GM12878 (cell line): ENCODE data around the gene CKLF. TPM values are rescaled to one million over a fixed set of nuclear protein-coding genes. Genes with fewer than 3 reads are reported as not detected.

Experiments used
- ATAC-seq: fragments of 200-7000 bp; cut with Tn5 transposase; 3 replicates; pipeline ENCODE4 v1.9.1; 2020; ENCODE audit warnings: mild to moderate bottlenecking, moderate library complexity
- BruUV-seq: library from RNA; stranded (reverse); fragments of 400-500 nt; replicated peaks from 2 replicates; lab custom pipeline; 2021; lab: Mats Ljungman, UMichigan
- CTCF ChIA-PET: fragments of 300-600 bp; sonication (Branson Sonifier 250); formaldehyde crosslinking; extraction: SDS; loops from one replicate; lab custom pipeline; 2021; ENCODE audit warnings: inconsistent platforms; lab: Yijun Ruan, JAX
- POLR2A ChIA-PET: fragments of 350-600 bp; formaldehyde crosslinking; extraction: SDS; loops from one replicate; lab custom pipeline; 2021; ENCODE audit warnings: inconsistent platforms; lab: Charles Lee
- RAD21 ChIA-PET: fragments of 300-600 bp; sonication (Branson Sonifier 250); formaldehyde crosslinking; loops from one replicate; lab custom pipeline; 2023; ENCODE audit warnings: antibody characterized with exemption; ENCODE audit not compliant: unreplicated experiment; lab: Charles Lee
- SMC1A ChIA-PET: fragments of 300-600 bp; sonication (Branson Sonifier 250); formaldehyde crosslinking; loops from one replicate; lab custom pipeline; 2023; ENCODE audit not compliant: unreplicated experiment, uncharacterized antibody; lab: Charles Lee
- DNase-seq: peaks from one replicate; pipeline ENCODE4 v3.0.0-alpha.2; 2011; ENCODE audit warnings: low read depth, low spot score
- FAIRE-seq: peaks from 3 replicates; lab custom pipeline; 2011; peaks lifted over from hg19 to GRCh38; lab: Jason Lieb, UNC
- H2AFZ ChIP-seq: 2 replicates; pipeline ENCODE4 v1.6.0; 2011; ENCODE audit warnings: low read depth, low read length, control low read depth; ENCODE audit not compliant: control insufficient read depth
- H3K27ac ChIP-seq: 2 replicates; pipeline ENCODE4 v1.5.1; 2011; ENCODE audit warnings: control low read depth; ENCODE audit not compliant: control insufficient read depth, insufficient read depth
- H3K27me3 ChIP-seq, 2 experiments: replicated peaks in 1 of 2; 2 replicates each; pipeline versions ENCODE4 v1.6.0 to v1.6.1; 2011; ENCODE audit warnings: low read length in 1 of 2; ENCODE audit not compliant: control insufficient read depth in 2 of 2, insufficient read depth in 2 of 2
- H3K36me3 ChIP-seq, 2 experiments: 2 replicates each; pipeline ENCODE4 v1.5.1; 2011; ENCODE audit warnings: low read length in 1 of 2; ENCODE audit not compliant: control insufficient read depth in 2 of 2, insufficient read depth in 2 of 2
- H3K4me1 ChIP-seq: 2 replicates; pipeline ENCODE4 v1.6.1; 2011; ENCODE audit warnings: mild to moderate bottlenecking, low read length, moderate library complexity, mixed read lengths; ENCODE audit not compliant: control insufficient read depth, insufficient read depth
- H3K4me2 ChIP-seq: 2 replicates; pipeline ENCODE4 v1.6.0; 2011; ENCODE audit warnings: control low read depth; ENCODE audit not compliant: control insufficient read depth, insufficient read depth
- H3K4me3 ChIP-seq: fragments of 200-600 bp; sonication (generic); 2 replicates; pipeline ENCODE4 v1.5.1; 2016
- H3K79me2 ChIP-seq: 2 replicates; pipeline ENCODE4 v1.6.0; 2011; ENCODE audit warnings: low read length; ENCODE audit not compliant: control insufficient read depth, insufficient read depth
- H3K9ac ChIP-seq: 2 replicates; pipeline ENCODE4 v1.8.0; 2011; ENCODE audit warnings: low read length, control low read depth, mixed read lengths; ENCODE audit not compliant: control insufficient read depth, insufficient read depth
- H3K9me3 ChIP-seq: replicated peaks from 3 replicates; pipeline ENCODE4 v1.5.1; 2011; ENCODE audit warnings: mild to moderate bottlenecking, low read length; ENCODE audit not compliant: control insufficient read depth, insufficient read depth
- H4K20me1 ChIP-seq: 2 replicates; pipeline ENCODE4 v1.6.0; 2011; ENCODE audit not compliant: control insufficient read depth, insufficient read depth
- CUX1 ChIP-seq: IDR thresholded peaks from 2 replicates; pipeline ENCODE4 v1.6.1; 2012; ENCODE audit warnings: improper control_type of control experiment, low read depth, low read length; ENCODE audit not compliant: insufficient replicate concordance
- FOS ChIP-seq: IDR thresholded peaks from 3 replicates; pipeline ENCODE4 v1.6.1; 2011; ENCODE audit warnings: borderline replicate concordance; ENCODE audit not compliant: insufficient read length; ENCODE audit errors: extremely low read depth
- PKNOX1 ChIP-seq: fragments of 450-650 bp; IDR thresholded peaks from 2 replicates; pipeline ENCODE4 v1.6.1; 2016; ENCODE audit warnings: mild to moderate bottlenecking
- POLR2AphosphoS2 ChIP-seq: IDR thresholded peaks from 2 replicates; pipeline ENCODE4 v1.6.1; 2011; ENCODE audit warnings: low read depth, mild to moderate bottlenecking, low read length, improper control_type of control experiment, moderate library complexity
- RAD21 ChIP-seq: IDR thresholded peaks from 2 replicates; pipeline ENCODE4 v1.6.1; 2011; ENCODE audit warnings: mild to moderate bottlenecking, low read depth, low read length, moderate library complexity; ENCODE audit not compliant: insufficient read depth
- USF1 ChIP-seq: IDR thresholded peaks from 2 replicates; pipeline ENCODE4 v1.6.1; 2011; ENCODE audit warnings: borderline replicate concordance, low read depth, mild to moderate bottlenecking, moderate library complexity, mixed read lengths, low read length; ENCODE audit not compliant: insufficient read depth; ENCODE audit errors: extremely low read length
- ZNF274 ChIP-seq: IDR thresholded peaks from one replicate; pipeline ENCODE4 v1.8.0; 2011; ENCODE audit not compliant: insufficient read length, insufficient read depth
- WGBS: methylation state at CpG from one replicate; pipeline ENCODE4 v1.1.6; 2016; ENCODE audit warnings: low lambda C conversion rate; ENCODE audit not compliant: insufficient replicate concordance, insufficient coverage; ENCODE audit errors: missing lambda C conversion rate; 5-methylcytosine and 5-hydroxymethylcytosine counted together
- in situ Hi-C: fragments of 300-500 bp; cut with MboI; formaldehyde crosslinking; loops from 9 replicates; pipeline ENCODE4 v1.14.3; 2018; ENCODE audit warnings: mixed read lengths
- intact Hi-C: fragments of 100-400 bp; cut with micrococcal nuclease; formaldehyde crosslinking; loops from one replicate; pipeline ENCODE4 v1.14.2; 2022; ENCODE audit not compliant: unreplicated experiment
- polyA plus RNA-seq, 11 experiments: library from polyadenylated mRNA; depleted of rRNA in 4 of 11; unstranded in 6 of 11; stranded (reverse) in 5 of 11; fragments of >200 nt; fragmentation: Nextera tagmentation in 4 of 11; fragmentation: Illumina TruSeq in 1 of 11; extraction: Ambion mirVana in 4 of 11; extraction: Trizol in 1 of 11; gene quantifications; 1 replicate in 1 of 11; 2 replicates in 10 of 11; pipeline versions ENCODE4 v1.2.1 to v1.2.3, GENCODE V29; 2011 to 2016; ENCODE audit warnings: inconsistent platforms in 2 of 11, missing spikeins in 2 of 11, low read depth in 1 of 11
- total RNA-seq, 4 experiments: library from RNA; depleted of rRNA in 3 of 4; stranded (reverse); fragments of >200 nt in 3 of 4; fragmentation: Illumina TruSeq in 1 of 4; extraction: Trizol in 1 of 4; gene quantifications; 2 replicates each; pipeline versions ENCODE4 v1.2.1 to v1.2.3, GENCODE V29; 2013 to 2021

The CKLF gene
- total and polyA plus RNA-seq, 10 of the 15 experiments (the other 5 are each of a cell fraction or from before 2014, with no cell fraction given), result 40.8 to 193 (median 109) TPM

- H3K79me2 ChIP-seq, result no peaks in the 10 kb centered on the region
- H3K9me3 ChIP-seq, result no peaks in the 10 kb centered on the region
- no peaks in the 10 kb centered on the region for H3K27me3 ChIP-seq
- peaks cover 2 to 4% of the 10 kb centered on the region in 2 experiments; a peak in 2 of 4 replicates for H3K36me3 ChIP-seq
- intact Hi-C loops, result no loop called here
- no peak overlapping the region for H3K9ac ChIP-seq
- SMC1A ChIA-PET, result interaction anchor here (0.8 to 3.9 kb wide), 19 partner anchors 9 to 305 kb away, joined by 3 to 25 read pairs (median 6); partner anchors contain the start of gene CKLF
- POLR2A ChIA-PET, result interaction anchor here (1.2 to 3.8 kb wide), 3 partner anchors 10 to 45 kb away, joined by 3 to 24 read pairs (median 4); partner anchors contain the start of genes CKLF and TK2
- BruUV-seq, result no TSS peak
- in situ Hi-C loops, result no loop called here
- WGBS, result 95% methylated on average over 1 of the region's 1 CpG
- H3K27ac ChIP-seq, result no peak overlapping the region
- H3K4me1 ChIP-seq, result no peaks in the 10 kb centered on the region
- peak; percentile 32 for TF ChIP-seq RAD21
- no peak for TF ChIP-seq FOS
- TF ChIP-seq PKNOX1, result peak; percentile 69
- RAD21 ChIA-PET, result interaction anchor here (0.7 to 3.5 kb wide), 20 partner anchors 10 to 189 kb away, joined by 3 to 27 read pairs (median 4); partner anchors contain the start of genes CKLF, CMTM3 and DYNC1LI2
- H4K20me1 ChIP-seq, result no peaks in the 10 kb centered on the region
- H3K4me2 ChIP-seq, result no peak overlapping the region
- no peak overlapping the region for H2AFZ ChIP-seq
- DNase-seq, result no peak
- peak; percentile 19; the same call in 1 of the 3 replicates for ATAC-seq
- no peak overlapping the region for H3K4me3 ChIP-seq
- CTCF ChIA-PET, result interaction anchor here (0.7 to 4.6 kb wide), 29 partner anchors 9 to 306 kb away, joined by 3 to 47 read pairs (median 4); partner anchors contain the start of genes CKLF, NAE1 and TK2
- no peak for FAIRE-seq
Measured at GRCh38 chr16:66562409-66562808, 10.0 kb downstream of the CKLF start.

- Histone ChIP-seq H4K20me1 (no peaks in the 10 kb centered on the region), H3K4me3 (no peak overlapping the region), H3K36me3 (peaks cover 2 to 4% of the 10 kb centered on the region in 2 experiments; a peak in 2 of 4 replicates), H3K9ac (no peak overlapping the region), H3K79me2 (no peaks in the 10 kb centered on the region), H3K9me3 (no peaks in the 10 kb centered on the region), H3K4me2 (no peak overlapping the region), H3K4me1 (no peaks in the 10 kb centered on the region), H3K27me3 (no peaks in the 10 kb centered on the region), H2AFZ (no peak overlapping the region), H3K27ac (no peak overlapping the region)
- no peak for DNase-seq
- 97% methylated on average over 2 of the region's 2 CpGs for WGBS
- BruUV-seq, result no TSS peak
- POLR2A ChIA-PET, result interaction anchor here (0.5 to 3.8 kb wide), 9 partner anchors 9 to 82 kb away, joined by 3 to 24 read pairs (median 4); partner anchors contain the start of genes CKLF and TK2
- intact Hi-C loops (no loop called here), in situ Hi-C loops (no loop called here)
- SMC1A ChIA-PET, result interaction anchor here (0.8 to 3.9 kb wide), 27 partner anchors 8 to 305 kb away, joined by 3 to 25 read pairs (median 5); partner anchors contain the start of gene CKLF
- CTCF ChIA-PET, result interaction anchor here (0.7 to 4.6 kb wide), 30 partner anchors 9 to 305 kb away, joined by 3 to 47 read pairs (median 4); partner anchors contain the start of genes CKLF, CMTM3, NAE1 and TK2
- no peak for ATAC-seq
- RAD21 ChIA-PET, result interaction anchor here (0.7 to 3.5 kb wide), 18 partner anchors 11 to 188 kb away, joined by 3 to 27 read pairs (median 4); partner anchors contain the start of genes CKLF, CMTM3 and DYNC1LI2
- FAIRE-seq, result no peak
- TF ChIP-seq ZNF274 (no peak), POLR2AphosphoS2 (no peak), USF1 (no peak), CUX1 (no peak)
Measured at GRCh38 chr16:66562986-66563385, 10.6 kb downstream of the CKLF start.
